Breast epithelium (tissue), 3 donors: Measurements from ENCODE around the gene NT5C2.

ENCODE experiments used
- POLR2A ChIP-seq: fragments of 450-650 bp; IDR thresholded peaks from one replicate; pipeline ENCODE4 v1.6.1; 2016; ENCODE audit warnings: antibody characterized with exemption, mild to moderate bottlenecking, moderate library complexity
- POLR2AphosphoS5 ChIP-seq, 3 donors: sonication (generic); formaldehyde crosslinking; IDR thresholded peaks; one replicate each; pipeline ENCODE4 v1.6.1; 2017; ENCODE audit warnings: antibody characterized with exemption in 3 of 3
- TF ChIP-seq, protein P1 (sequence below), 3 donors: fragments of 450-650 bp; IDR thresholded peaks; one replicate each; pipeline ENCODE4 v1.5.1; 2016 to 2017; ENCODE audit warnings: antibody characterized with exemption in 3 of 3, mild to moderate bottlenecking in 3 of 3, moderate library complexity in 3 of 3

DNA sequence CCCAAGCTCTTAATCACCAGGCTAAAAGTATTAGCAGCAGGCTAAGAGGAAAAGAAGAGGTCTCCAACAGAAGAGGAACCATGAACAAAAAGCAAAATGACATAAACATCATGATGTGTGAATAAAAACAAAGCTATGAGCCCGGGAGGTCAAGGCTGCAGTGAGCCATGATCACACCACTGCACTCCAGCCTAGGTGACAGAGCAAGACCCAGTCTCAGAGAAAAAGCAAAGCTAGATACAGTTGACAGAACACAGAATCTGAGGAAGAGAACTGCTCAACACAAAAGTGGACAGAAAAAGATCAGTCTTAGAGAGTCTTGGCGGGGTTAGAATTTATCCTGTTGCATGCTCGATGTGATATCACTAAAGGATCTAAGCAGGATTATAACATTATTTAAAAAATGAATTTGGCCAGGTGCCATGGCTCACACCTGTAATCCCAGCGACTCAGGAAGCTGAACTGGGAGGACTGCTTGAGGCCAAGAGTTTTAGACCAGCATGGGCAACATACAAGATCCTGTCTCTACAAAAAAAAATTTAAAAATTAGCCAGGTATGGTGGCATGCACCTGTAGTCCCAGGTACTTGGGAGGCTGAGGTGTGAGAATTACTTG lies 37.5 kb downstream of the NT5C2 start:
- TF ChIP-seq, protein P1, sequence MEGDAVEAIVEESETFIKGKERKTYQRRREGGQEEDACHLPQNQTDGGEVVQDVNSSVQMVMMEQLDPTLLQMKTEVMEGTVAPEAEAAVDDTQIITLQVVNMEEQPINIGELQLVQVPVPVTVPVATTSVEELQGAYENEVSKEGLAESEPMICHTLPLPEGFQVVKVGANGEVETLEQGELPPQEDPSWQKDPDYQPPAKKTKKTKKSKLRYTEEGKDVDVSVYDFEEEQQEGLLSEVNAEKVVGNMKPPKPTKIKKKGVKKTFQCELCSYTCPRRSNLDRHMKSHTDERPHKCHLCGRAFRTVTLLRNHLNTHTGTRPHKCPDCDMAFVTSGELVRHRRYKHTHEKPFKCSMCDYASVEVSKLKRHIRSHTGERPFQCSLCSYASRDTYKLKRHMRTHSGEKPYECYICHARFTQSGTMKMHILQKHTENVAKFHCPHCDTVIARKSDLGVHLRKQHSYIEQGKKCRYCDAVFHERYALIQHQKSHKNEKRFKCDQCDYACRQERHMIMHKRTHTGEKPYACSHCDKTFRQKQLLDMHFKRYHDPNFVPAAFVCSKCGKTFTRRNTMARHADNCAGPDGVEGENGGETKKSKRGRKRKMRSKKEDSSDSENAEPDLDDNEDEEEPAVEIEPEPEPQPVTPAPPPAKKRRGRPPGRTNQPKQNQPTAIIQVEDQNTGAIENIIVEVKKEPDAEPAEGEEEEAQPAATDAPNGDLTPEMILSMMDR (IDR thresholded peaks at IDR 0.05): no peak
- TF ChIP-seq POLR2AphosphoS5 (IDR thresholded peaks at IDR 0.05) (no peak), POLR2A (no peak)
